ENCODE data around the gene DENND5B.

GRCh38 chr12:31582155-31582554, 8.8 kb downstream of the DENND5B start:
- no peak for TF ChIP-seq POLR2AphosphoS5 (IDR thresholded peaks at IDR 0.05; ENCODE audit: low read depth, low read length)
- no peak for TF ChIP-seq TAF1 (IDR thresholded peaks at IDR 0.05; ENCODE audit: borderline replicate concordance, insufficient read depth, low read length)

Measured in PFSK-1 (cell line).